GM12801 (cell line): ENCODE results near the gene PNMA8B.

Experiments used
- CTCF ChIP-seq: IDR thresholded peaks from one replicate; pipeline ENCODE4 v1.5.1; 2011; ENCODE audit warnings: control low read depth; ENCODE audit not compliant: insufficient read length; ENCODE audit errors: extremely low read depth

PNMA8B gene

GRCh38 chr19:46493236-46494145, 2.2 kb downstream of the PNMA8B start:
- TF ChIP-seq CTCF: no peak

DNA sequence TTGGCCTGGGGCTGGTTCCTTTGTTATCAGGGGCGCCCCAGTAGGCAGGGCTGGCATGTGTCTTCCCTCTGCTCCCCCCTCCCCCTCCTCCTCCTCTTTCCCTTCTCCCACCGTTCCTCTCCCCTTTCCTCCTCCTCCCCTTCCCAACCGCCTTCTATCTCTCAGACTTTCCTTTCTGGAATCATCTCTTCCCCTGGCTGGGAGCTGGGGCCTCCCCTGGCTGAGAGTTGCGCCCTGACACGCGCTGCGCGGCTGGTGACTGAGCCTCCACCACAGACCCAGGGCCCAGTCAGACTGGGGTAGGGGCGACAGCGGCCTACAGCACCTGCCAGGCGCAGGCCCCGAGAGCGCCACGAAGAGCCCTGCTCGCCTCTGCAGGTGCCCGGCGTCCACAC, 2.8 kb downstream of the PNMA8B start:
- TF ChIP-seq CTCF: no peak

GRCh38 chr19:46491975-46492682, 3.5 kb downstream of the PNMA8B start:
- no peak for TF ChIP-seq CTCF

DNA sequence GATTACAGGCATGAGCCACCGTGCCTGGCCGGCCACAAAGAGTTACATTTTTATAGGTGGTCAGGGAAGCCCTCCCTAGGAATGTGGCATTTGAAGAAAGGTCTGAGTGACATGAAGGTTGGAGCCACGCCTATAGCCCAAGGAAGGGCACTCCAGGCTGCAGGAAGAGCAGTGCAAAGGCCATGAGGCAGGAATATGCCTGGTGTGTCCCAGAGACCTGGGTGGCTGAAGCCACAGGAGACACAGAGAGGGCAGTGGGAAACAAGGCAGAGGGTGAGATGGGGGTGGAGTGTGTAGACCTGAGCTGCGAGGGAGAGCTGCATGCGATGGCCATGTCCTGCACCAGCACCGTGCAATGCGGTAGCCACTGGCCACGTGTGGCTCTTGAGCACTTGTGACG, 4.9 kb downstream of the PNMA8B start:
- no peak for TF ChIP-seq CTCF

- TF ChIP-seq CTCF: no peak
These were observed 6.0 kb downstream of the PNMA8B start for GRCh38 chr19:46489445-46490272.

DNA sequence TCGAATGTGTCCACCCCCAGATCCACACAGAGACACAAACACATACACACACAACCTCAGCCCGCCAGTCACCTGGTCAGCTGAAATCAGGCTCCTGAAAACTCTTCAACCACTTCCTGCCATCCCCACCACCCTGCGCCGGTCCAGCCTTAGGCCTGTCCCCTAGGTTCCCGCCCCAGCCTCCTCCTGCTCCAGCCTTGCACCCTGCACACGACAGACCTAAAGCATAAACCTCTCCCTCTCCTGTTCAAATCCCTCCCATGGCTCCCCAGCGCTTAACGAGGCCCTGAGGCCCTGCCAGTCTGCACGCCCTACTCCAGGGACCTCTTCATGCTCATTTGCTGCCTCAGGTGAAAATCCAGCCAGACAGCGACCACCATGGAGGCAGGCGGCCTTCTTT, 7.1 kb downstream of the PNMA8B start:
- no peak for TF ChIP-seq CTCF
